Right kidney (tissue), 9 donors: Measurements from ENCODE around the gene FAM167B.

Experiments
- DNase-seq: peaks from one replicate; pipeline ENCODE4 v3.0.0-alpha.2; 2016
- long read RNA-seq, 8 donors: transcript quantifications; one replicate each; lab custom pipeline, GENCODE V29; 2026

Gene FAM167B
- long read RNA-seq, donor 1, transcript FAM167B-201 (2 exons, 936 nt): major isoform, 12 of 12 reads
- long read RNA-seq, donor 1, partial matches to known transcripts: 0 of 12 reads
- long read RNA-seq, donor 1, other reads (novel, unspliced or antisense): 0 of 12 reads
- long read RNA-seq, donor 2, partial matches to known transcripts: 0 of 3 reads
- long read RNA-seq, donor 2, other reads (novel, unspliced or antisense): 0 of 3 reads
- long read RNA-seq, donor 3, transcript FAM167B-201 (2 exons, 936 nt): major isoform, 7 of 7 reads
- long read RNA-seq, donor 3, partial matches to known transcripts: 0 of 7 reads
- long read RNA-seq, donor 3, other reads (novel, unspliced or antisense): 0 of 7 reads
- long read RNA-seq, donor 4, transcript FAM167B-201 (2 exons, 936 nt): major isoform, 7 of 7 reads
- long read RNA-seq, donor 4, partial matches to known transcripts: 0 of 7 reads
- long read RNA-seq, donor 4, other reads (novel, unspliced or antisense): 0 of 7 reads
- long read RNA-seq, donor 5, partial matches to known transcripts: 6 of 9 reads
- long read RNA-seq, donor 5, other reads (novel, unspliced or antisense): 0 of 9 reads
- long read RNA-seq, donor 6, partial matches to known transcripts: 0 of 2 reads
- long read RNA-seq, donor 6, other reads (novel, unspliced or antisense): 0 of 2 reads
- long read RNA-seq, donor 7, transcript FAM167B-201 (2 exons, 936 nt): major isoform, 5 of 5 reads
- long read RNA-seq, donor 7, partial matches to known transcripts: 0 of 5 reads
- long read RNA-seq, donor 7, other reads (novel, unspliced or antisense): 0 of 5 reads
- long read RNA-seq, donor 8, transcript FAM167B-201 (2 exons, 936 nt): major isoform, 11 of 11 reads
- long read RNA-seq, donor 8, partial matches to known transcripts: 0 of 11 reads
- long read RNA-seq, donor 8, other reads (novel, unspliced or antisense): 0 of 11 reads

DNA sequence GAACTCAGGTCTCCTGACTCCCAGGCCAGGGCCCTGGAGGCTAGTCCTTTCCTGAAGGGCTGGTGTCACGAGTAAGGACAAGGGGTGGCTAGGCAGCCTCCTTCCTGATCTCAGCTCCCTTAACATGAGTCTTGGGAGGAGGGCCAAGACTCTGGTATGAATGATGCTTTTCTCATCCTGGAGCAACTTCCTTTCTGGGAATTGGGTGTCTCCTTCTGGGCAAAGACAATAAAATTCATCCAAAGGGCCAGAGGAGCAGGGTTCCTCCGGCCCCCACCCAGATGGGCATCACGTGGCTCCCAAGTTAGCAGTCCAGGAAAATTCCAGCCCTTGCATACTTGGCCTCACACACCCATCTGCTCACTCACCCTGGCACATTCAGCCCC is at the start of gene FAM167B:
FAM167B (plus strand) TSS at position 335 of the 386 bp plus-strand sequence. CDS start 200 bp downstream, outside the sequence.
- DNase-seq: no peak

DNA sequence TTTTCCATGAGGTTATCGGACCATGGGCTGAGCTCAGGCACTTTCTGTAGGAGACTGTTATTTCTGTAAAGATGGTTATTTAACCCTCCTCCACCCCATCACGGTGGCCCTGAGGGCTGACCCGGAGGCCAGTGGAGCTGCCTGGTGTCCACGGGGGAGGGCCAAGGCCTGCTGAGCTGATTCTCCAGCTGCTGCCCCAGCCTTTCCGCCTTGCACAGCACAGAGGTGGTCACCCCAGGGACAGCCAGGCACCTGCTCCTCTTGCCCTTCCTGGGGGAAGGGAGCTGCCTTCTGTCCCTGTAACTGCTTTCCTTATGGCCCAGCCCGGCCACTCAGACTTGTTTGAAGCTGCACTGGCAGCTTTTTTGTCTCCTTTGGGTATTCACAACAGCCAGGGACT is 49.2 kb upstream of the FAM167B start:
- DNase-seq: no peak

DNA sequence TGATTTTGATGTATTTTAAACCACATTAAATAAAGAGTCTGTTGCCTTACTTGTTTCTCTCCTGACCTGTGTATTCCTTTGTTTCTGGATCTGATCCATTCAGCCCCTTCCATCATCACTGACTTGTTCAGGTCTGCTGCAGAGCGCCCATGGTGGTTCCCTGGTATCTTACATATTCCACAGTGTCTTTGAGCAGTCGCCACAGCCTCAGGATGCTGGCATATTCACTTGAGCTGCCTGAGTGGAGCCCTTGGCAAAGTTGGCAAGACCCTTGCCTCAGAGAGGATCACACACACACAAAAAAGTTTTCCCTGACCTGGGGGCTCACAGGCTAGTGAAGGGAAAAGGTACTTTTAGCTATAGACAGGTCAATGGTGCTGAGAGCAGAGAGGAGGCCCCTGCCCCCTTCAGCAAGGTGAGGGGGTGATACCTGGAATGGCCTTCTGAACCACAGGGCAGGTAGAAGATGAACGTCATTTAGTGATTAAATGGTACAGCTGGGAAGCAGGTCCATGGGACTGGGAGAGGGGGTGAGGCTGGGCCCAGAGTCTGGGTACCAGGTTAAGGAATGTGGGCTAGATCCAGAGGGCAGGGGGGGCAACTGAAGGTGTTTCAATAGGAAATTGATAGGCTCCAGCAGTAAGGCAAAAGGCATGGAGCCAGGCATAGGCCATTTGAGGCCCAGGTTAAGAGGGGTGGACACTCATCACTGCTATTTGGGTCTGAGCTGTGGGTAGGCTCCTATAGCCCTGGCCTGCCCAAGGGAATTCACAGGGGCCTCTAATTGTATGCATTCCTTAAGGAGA is 48.6 kb upstream of the FAM167B start:
- DNase-seq: no peak

DNA sequence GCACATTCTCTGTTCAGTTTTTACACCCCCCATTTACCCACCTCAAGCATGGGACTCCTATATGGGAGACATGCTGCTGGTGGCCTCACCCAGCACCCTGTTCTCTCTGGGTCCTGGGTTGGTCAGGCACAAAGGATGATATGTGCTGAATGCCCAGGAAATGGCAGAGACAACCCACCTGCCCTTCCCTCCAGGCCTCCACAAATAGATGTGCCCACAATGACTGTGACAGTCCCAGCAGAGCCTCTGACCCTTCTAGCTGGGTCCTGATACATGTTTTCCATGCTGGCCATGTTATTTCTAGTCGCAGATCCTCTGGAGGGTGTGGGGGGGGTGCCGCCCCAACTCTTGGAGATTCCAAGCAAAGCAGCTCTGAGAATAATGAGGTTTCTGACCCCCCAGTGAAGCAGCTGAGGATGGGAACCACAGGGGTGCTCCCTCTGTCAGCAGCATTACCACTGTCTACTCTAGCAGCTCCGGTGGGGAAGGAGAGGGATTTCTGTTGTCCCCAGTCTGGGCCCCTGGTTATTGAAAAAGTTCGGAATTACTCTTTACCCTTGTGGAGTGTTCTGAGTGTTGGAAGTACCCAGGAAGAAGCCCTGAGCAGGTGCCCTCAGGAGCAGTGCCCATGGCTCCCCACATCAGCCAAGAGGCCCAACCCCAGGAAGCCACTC is 47.8 kb upstream of the FAM167B start:
- no peak for DNase-seq

DNA sequence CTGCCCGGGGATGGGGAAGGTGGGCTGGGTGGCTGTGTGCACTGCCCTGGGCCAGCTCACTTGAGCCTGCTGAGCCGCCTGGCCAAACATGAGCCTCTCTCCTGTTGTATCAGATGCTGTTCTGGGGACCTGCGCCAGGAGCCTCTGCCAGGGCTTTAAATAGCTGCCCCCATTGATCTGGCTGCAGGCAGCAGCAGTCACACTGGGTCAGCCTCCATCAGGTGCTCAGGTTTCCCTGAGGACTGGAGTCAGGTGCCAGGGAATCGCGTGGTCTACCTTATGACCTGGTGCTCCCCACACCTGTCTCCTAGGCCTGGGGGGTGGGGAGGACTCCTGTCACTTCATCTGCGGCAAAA is 47.3 kb upstream of the FAM167B start:
- no peak for DNase-seq

DNA sequence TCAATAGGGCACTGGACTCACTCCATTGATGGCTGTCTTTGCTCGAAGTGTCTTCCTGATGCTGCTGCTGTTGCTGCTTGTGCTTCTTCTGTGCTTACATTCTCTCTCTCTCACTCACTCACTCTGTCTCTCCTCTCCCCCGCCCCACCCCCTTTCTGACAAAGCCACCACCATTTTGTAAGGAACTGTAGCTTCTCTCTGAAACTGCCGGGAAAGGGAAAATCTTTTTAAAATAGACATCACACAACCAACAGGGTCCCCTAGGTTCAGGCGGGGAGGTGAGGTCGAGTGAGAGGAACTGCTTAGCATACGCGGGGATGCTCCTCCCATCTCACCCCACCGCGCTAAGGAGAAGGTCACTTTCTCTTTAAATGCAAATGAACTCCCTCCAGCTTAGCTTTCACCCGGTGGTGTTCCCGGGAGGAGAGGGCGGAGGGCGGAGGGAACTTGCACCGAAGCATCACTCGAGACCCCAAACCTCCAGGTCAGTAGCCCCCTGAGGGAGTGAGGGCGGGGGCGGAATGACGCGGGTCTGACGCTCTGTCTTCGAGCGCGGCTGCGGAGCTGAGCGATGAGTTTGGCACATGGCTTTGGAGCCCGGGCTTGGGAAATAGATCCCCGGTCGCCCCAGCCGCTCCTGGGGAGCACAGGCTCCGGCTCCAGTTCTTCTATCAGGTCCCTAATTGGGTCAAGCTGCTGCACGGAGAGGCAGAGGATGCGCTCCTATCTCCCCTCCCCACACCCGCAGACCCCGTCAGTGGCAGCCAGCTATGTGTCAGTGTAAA is 46.6 kb upstream of the FAM167B start, which contains the start of gene CCDC28B:
CCDC28B (plus strand) TSS at position 370 of the 785 bp plus-strand sequence. CDS start 1,341 bp downstream, outside the sequence.
- DNase-seq: peak; percentile 82

DNA sequence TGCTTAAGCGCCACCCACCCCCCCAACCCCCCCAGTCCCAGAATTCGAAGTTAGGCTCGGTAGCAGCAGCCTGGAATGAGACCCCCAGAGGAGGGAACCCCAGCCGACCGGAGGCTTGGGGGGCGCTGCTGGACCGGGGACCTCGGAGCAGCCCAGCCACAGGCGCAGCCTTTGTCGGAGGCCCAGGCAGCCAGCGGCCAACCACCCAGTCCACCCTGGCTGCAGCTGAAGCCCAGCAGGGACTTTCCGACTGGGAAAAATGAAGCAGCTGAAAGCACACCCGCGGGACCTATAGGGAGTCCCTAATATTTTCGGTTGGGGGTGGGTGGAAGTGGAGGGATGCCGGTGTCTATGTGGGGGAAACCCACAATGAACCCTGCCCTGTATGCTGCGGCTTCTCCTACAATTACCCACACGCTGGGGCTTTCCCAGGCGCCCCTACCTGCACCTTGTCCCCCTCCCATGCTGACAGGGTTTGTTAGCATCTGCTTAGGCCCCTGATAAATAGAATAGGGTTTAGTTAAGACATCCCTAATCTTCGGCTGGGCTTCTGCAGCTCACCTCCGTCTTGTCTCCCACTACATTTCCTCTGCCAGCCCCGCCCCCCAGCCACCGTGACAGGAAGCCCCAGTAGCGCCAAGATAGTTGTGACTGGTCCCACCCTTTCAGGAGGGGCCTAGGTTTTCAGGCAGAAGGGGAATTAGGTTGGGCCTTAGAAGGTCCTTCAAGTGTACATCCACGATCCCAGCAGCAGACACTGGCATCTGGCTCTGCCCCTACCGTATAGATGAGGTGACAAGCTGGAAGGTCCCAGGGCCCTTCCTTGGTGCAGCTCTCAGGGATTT is 45.8 kb upstream of the FAM167B start:
- DNase-seq: peak; percentile 75

DNA sequence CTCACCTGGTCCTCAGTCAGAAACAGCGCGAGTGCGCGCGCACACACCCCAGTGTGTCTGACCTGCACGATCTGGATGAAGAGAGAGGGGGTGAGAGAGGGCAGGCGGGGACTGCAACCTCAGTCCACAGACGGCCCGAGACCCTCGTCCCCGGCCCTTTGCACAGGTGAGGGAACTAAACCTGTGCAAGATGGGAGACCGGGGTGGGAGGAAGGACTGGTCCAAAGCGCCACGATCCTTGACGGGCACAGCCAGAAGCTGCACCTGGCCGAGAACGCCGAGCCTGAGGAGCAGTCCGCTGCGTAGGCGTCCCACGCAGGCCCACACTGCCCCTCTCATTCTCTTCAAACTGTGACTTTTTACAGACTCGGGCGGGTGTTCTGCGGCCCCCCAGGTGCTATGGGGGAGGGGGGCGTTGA is 42.1 kb upstream of the FAM167B start:
- no peak for DNase-seq

DNA sequence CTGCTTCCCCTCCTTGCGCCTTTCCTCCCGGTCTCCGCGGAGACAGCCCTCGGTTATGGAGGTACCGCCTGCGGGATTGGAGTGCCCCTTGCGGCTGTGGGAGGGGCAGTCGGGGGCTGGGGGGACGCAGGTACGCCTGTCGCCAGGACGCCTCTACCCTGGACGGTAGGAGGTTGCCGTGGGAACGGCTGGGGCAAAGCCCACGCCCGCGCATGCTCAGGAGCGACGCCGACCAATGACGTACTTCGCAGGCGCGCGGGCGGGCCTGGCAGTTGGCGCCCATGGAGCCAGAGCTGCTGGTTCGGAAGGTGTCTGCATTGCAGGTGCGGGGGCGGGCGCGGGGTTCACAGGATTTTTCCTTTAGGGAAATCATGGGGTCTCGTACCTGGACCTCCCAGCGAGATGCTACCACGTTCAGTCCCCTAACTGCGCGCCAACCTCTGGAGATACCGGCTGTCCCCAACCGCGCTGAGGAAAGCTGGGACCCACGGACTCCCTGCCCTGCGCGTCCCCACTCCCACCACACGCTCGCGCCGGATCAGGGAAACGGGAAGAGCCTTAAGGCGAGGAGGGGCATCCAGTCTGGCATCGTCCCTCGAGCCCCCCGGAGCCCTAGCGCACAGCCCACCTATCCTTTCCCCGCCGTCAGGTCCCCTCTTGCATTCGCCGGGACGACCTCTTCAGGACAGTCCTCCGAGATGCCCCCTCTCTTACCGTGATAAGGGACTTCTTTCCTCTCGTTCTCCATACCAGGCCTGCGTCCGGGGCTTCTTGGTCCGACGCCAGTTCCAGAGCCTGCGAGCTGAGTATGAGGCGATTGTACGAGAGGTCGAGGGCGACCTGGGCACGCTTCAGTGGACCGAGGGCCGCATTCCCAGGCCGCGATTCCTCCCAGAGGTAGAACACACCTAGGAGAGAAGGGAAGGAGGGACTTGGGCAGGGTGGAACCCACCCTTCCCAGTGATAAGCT is 41.3 kb upstream of the FAM167B start, which contains the start of gene IQCC:
IQCC (plus strand) TSS at position 271 of the 970 bp plus-strand sequence; CDS start at position 282, 11 bp downstream.
- DNase-seq: peak; percentile 88

DNA sequence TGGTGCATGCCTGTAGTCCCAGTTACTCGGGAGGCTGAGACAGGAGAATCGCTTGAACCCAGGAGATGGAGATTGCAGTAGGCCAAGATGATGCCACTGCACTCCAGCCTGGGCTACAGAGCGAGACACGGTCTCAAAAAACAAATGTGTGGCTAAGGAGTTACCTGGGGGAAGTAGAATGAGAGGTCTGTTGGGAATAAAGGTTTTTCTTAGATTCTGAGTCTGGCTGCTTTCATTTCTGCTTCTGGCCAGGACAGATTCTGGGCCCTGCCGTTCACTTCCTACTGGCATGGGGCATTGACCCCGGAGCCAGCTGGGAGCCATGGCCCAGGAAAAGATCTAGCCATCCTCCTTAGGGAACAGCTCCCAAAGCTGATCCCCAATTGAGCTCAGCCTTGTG is 38.6 kb upstream of the FAM167B start:
- DNase-seq: no peak

DNA sequence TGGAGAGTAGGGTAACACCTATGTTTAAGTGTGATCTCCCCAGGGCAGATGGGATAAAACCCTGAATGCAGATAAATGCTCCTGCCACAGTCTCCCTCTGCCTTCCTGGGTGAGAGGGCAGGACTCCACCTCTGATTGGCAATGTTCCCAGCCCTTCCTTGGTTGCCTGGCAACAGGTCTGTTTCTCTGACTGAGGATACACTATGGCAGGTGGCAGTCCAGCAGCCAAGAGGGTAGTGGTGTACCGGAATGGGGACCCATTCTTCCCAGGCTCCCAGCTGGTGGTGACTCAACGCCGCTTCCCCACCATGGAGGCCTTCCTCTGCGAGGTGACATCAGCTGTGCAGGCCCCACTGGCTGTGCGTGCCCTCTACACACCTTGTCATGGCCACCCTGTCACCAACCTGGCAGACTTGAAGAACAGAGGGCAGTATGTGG is 38.1 kb upstream of the FAM167B start, which contains the start of gene DCDC2B:
DCDC2B (plus strand) TSS at position 199 of the 438 bp plus-strand sequence; CDS start at position 204, 5 bp downstream.
- no peak for DNase-seq

DNA sequence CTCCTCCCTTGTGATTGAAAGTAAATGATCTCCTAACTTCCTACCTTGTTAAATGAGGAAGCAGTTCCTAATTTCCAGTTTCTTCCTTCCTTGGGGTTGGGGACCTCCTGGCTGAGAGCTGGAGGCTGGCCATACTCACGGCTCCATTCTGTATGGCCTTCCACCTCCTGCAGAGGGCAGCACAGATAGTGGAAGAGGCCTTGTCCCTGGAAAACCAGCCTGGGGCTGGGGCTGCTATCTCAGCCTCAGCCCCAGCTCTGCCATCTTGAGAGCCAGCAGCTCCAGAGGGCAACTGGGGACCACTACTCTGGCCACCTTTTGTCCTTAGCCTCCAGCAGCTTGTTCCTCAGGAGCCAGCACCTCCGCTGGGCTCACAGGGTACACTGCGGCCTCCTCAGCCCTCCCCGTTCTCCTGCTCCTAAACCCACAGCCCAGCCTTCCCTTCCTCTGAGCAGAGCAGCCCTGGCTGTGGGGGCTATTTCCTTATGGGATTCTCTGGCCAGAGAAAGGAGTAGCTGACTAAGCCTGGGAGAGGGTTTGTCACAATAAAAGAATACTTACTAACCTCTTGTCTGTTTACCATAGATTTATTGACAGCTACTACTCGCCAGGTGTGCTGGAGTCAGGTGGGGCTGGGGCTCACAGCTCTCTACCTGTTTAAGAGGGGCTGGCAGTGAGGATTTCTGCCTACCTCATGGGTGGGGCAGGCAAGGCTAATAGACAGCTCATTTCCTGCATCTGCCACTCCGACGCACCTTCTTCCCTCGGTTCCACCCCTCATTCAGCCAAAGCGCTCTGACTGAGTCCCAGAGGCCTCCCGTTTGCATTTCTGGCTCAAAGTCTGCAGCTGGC is 31.2 kb upstream of the FAM167B start:
- peak; percentile 52 for DNase-seq

DNA sequence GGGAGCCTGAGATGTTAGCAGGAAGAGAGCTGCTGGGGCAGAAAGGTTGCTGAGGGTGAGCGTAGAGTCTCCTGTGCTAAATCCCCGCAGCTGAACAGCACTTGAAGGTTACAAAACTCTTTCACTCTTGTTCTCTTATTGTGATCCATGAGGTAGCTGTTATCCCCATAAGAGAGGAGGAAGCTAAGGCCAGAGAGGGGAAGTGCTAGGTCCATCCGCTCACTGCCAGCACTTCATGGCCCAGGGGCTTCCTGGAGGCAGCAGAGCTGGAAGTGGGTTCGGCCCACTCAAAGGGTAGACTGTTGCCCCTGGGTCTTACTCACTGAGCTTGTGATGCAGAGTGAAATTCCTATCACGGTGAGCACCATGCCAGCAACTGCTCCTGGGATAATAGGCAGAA is 30.5 kb upstream of the FAM167B start:
- DNase-seq: no peak

DNA sequence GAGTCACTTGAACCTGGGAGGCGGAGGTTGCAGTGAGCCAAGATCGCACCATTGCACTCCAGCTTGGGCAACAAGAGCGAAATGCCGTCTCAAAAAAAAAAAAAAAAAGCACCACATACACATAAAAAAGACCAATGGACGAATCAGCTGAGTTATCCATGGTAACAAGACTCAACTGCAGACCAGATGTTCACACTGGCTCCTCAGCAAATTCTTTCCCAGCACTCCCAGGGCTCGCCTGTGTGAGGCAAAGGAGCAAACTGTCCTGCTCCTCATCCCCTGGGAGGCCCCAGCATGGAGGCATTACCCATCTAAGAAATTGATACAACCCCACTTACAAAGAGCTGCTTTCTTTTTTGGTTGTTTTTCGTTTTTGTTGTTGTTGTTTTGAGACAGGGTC is 28.0 kb upstream of the FAM167B start:
- no peak for DNase-seq

DNA sequence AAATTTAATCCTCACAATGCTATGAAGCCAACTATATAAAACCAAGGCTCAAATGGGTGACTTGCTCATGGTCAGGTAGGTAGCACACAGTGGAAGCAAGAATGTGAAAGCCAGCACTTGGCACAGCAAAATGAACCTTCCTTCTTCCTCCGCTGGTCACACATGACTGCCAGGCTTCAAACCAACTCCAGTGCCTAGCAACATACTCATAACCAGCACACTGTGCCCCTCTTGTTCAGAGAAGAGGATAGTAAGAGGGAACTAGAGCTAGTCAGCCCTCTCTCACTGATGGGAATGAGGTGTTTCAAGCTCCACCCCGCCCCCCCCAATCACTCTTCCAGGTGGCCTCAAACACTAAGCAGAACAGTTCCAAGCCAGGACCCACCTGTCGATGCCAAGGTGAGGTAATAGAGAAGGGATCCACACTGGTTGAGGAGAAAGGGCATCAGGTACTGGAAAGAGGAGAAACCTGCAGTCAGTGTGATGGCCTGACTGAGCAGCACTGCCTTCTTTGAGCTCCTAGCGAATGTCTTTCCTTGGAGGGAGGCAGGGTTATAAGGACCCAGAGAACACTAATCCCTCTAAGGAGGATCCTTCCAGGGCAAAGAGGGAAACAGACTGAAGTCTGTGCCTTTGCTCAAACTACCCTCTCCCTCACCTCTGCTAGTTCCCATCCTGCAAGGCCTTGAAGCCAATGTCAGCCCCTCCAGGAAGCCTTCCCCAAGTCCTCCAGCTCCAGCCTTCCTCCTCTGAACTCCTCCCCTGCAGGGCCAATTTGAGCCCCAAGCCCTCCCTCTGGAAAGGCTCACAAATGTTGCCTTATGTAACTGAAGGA is 26.1 kb upstream of the FAM167B start:
- no peak for DNase-seq

DNA sequence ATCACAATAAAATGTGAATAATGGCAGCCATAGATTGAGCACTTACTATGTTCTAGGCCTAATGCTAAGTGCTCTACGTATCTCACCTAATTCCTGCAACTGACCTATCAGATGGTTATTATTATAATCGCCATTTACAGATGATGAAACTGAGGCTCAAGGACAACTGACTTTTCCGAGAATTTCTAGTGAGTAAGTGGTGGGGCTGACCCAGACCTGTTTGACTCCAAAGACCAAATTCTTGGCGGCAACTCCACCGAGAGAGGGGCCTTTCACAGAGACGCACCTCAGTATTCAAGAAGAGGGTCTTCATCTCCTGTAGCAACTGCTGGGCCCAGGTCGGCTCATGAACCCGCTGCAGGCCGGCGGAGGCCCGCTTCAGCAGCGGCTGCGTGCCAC is 25.4 kb upstream of the FAM167B start:
- DNase-seq: no peak
